Heart left ventricle (tissue), 13 donors: ENCODE measurements around the gene APOBEC4.

Source experiments
- POLR2A ChIP-seq, 2 donors: fragments of 450-650 bp; IDR thresholded peaks; one replicate each; pipeline ENCODE4 v1.6.1; 2017; ENCODE audit warnings: antibody characterized with exemption in 2 of 2, mild to moderate bottlenecking in 2 of 2, moderate library complexity in 2 of 2
- TF ChIP-seq, protein P1 (sequence below), 12 donors: fragments of 200-600 bp; sonication (generic) in 4 of 12; IDR thresholded peaks; one replicate each; pipeline versions ENCODE4 v1.5.0 to v1.8.0; 2018 to 2022; ENCODE audit warnings: antibody characterized with exemption in 12 of 12, mild to moderate bottlenecking in 5 of 12
- donor health status: ischemic (EF 13 %, LVEDD 7.1; RV severe dilation, severe dysfunction).
- donor health status: DM: no; HTN: yes; CAD: no.
- donor health status: DM: no; HTN: no; CAD: no.
- donor health status: ischemic (EF 25% LVEDD 6.9; RV normal size, moderate dysfunction).
- donor health status: ischemic (EF 25% LVEDD 5.7; RV mildly dilated, moderate dysfunction).
- donor health status: ischemic (EF 35%, LVEDD 5.7; RV mildly dilated, moderate dysfunction).
- donor health status: nonischemic (EF 11% LVEDD 7.7; RV severe dilation, severe dysfunction).
- donor health status: DM: yes; HTN: yes; CAD: no.
- donor health status: PGD.
- donor health status: ischemic (EF 29% LVEDD 5.4; RV normal size, mild dysfunction).
- donor health status: nonischemic (EF 23%, LVEDD 6.1; RV moderate dilation, normal function).

- TF ChIP-seq, protein P1, sequence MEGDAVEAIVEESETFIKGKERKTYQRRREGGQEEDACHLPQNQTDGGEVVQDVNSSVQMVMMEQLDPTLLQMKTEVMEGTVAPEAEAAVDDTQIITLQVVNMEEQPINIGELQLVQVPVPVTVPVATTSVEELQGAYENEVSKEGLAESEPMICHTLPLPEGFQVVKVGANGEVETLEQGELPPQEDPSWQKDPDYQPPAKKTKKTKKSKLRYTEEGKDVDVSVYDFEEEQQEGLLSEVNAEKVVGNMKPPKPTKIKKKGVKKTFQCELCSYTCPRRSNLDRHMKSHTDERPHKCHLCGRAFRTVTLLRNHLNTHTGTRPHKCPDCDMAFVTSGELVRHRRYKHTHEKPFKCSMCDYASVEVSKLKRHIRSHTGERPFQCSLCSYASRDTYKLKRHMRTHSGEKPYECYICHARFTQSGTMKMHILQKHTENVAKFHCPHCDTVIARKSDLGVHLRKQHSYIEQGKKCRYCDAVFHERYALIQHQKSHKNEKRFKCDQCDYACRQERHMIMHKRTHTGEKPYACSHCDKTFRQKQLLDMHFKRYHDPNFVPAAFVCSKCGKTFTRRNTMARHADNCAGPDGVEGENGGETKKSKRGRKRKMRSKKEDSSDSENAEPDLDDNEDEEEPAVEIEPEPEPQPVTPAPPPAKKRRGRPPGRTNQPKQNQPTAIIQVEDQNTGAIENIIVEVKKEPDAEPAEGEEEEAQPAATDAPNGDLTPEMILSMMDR (IDR thresholded peaks at IDR 0.05) = no peak
- no peak for TF ChIP-seq POLR2A (IDR thresholded peaks at IDR 0.05)
Measured at GRCh38 chr1:183654706-183655105, 1.6 kb upstream of the APOBEC4 start.
